ENCODE results near the gene ATP2A1.

The ATP2A1 gene

DNA sequence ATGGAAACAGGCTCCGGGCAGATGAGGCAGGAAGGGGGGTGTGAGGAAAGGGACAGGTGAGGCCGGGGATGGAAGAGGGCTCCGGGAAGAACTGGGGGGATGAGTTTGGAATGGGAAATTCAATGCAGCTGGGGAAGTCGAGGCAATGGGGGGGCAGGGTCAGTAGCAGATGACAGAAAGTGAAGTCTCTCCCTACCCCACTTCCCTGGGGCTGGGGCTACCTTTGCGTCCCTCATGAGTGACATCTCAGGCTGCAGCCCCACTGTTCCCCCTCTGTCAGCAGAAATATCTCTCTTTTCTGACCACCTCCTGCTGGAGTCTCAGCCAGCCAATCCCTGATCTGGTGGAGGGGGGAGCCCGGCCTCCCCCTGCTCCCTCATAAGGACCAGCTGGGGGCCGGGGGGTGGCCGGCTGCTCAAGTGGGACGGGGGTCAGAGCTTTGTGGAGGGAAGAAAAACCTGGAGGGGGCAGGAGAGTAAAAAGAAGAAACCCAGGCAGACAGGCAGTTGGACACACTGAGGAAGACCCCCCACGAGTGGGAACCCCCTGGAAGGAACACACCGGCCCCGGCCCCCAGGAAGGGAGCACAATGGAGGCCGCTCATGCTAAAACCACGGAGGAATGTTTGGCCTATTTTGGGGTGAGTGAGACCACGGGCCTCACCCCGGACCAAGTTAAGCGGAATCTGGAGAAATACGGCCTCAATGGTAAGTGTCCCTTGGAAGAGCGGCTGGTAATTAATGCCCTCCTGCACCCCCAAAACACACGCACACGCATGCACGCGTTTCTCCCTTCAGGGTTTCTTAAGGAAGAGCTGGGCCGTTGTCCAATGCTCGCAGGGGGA is at the start of gene ATP2A1:
Gene ATP2A1, plus strand, starts transcription at position 406 of the 844 bp plus-strand sequence. Its CDS starts 184 bp downstream, at position 590.
- DNase-seq: no peak

GRCh38 chr16:28829747-28830146 is 48.5 kb upstream of the ATP2A1 start:
- DNase-seq: no peak

GRCh38 chr16:28830531-28830930 is 47.8 kb upstream of the ATP2A1 start:
- DNase-seq: no peak

- no peak for DNase-seq
Observed at GRCh38 chr16:28834349-28834748, 43.9 kb upstream of the ATP2A1 start.

DNA sequence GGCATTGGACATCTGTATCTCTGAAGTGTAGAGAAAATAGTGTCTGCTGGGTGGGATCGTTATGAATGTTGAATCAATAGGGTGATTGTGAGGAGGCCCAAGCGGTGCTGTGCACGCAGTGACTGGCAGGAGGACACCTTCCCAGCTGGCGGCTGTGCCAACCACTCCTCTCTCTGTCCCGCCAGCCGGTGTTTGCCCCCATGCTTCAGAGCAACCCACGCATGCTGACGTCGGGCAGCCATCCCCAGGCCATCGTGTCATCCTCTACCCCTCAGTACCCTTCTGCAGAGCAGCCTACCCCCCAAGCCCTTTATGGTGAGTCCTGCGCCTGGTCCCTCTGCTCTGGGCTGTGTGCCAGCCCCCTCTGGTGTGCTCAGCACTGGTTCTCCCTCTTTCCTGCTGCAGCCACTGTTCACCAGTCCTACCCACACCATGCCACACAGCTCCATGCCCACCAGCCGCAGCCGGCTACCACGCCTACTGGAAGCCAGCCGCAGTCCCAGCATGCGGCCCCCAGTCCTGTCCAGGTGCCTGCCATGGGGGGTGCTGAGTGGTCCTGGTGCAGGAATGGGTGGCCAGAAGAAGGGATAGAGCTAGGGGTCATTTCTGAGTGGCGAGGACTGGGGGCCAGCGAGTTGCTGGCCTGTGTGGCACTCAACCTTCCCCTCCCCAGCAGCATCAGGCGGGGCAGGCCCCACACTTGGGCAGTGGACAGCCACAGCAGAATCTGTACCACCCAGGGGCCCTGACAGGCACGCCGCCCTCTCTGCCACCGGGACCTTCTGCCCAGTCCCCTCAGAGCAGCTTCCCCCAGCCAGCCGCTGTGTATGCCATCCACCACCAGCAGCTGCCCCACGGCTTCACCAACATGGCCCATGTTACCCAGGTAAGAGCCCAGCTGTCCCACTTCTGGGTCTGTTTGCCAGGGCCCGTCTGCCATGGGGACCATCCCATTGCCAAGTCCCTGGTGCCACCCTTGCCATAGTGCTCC is 43.1 kb upstream of the ATP2A1 start:
- DNase-seq: no peak

- no peak for DNase-seq
Observed at GRCh38 chr16:28835864-28836760, 42.2 kb upstream of the ATP2A1 start.

DNA sequence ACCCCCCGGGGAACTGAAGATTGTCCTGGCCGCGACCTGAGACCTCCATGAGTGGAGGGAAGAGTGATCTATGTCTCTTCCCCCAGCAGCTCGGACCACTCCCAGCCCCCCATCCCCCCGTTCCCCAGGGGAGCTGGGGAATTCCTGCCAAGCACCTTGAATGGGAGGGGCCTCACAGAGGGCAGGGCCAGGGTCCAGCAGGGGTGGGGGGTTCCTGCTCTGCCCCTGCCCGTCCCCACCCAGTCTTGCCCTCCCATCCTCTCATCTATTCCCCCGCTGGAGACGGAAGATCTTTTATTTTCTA is 41.6 kb upstream of the ATP2A1 start:
- DNase-seq: no peak

GRCh38 chr16:28837672-28838557 is 40.4 kb upstream of the ATP2A1 start:
- no peak for DNase-seq

DNA sequence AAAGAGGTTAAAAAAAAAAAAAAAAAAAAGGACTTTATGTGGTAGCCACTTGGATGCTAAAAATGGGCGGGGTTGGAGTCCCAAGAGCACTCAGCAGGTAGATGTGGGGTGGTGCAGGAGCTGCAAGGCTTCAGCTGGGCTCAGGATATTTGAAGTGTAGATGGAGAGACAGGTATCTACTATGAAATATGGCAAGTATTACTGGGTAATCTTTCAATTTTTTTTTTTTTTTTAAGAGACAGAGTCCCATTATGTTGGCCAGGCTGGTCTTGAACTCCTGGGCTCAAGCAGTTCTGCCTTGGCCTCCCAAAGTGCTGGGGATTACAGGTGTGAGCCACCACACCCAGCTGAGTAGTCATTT is 39.8 kb upstream of the ATP2A1 start:
- no peak for DNase-seq

DNA sequence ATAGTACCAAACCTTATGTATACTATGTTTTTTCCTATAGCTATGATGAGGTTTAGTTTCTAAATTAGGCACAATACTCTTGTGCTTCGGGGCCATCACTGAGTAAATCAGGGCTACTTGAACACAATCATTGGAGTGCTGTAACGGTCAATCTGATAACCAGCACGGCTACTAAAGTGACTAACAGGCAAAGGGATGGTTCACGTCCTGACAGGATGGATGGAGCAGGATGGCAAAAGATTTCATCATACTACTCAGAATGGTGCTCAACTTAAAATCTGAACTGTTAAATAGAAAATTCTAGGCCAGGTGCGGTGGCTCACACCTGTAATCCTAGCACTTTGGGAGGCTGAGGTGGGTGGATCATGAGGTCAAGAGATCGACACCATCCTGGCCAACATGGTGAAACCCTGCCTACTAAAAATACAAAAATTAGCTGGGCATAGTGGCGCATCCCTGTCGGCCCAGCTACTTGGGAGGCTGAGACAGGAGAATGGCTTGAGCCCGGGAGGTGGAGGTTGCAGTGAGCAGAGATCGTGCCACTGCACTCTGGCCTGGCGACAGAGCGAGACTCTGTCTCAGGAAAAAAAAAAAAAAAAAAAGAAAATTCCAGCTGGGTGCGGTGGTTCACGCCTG is 39.2 kb upstream of the ATP2A1 start:
- DNase-seq: no peak

DNA sequence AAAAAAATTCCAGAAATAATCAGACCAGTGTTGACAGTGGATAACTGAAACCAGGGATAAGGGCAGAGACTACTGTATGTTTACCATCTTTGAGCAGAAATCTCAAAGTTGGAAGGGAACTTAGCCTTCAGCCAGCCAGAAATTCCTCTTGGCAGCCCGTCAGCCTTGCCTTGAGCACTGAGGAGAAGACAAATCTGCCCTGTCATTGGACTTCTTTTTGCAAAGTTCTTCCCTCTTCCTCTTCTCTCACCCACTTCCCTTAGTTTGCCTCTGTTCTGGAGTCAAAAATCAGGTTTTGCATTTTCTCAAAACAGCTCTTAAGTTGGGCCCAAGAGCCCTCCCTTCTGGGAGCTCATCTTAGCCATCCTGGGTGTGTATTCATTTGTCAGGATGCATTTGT is 38.4 kb upstream of the ATP2A1 start:
- no peak for DNase-seq

DNA sequence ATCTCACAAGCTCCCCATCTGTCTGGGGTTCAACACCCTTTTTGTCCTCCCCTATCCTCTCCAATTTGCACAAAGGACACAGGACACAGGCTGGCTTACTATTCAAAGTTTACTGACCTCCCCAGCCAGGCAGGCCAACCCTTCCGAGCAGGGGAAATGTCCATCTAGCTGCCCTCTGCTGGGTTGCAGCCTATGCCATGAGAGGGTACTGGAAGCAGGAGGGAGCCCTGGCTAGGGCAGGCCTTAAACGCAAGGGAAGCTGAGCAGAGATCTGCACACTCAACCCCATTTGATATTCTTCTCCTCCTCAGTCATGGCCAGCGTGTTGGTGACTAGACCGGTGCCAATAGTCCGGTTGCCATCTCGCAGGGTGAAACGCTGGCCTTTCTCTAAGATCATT is 35.6 kb upstream of the ATP2A1 start:
- DNase-seq: no peak

GRCh38 chr16:28843766-28844165 is 34.5 kb upstream of the ATP2A1 start:
- no peak for DNase-seq

DNA sequence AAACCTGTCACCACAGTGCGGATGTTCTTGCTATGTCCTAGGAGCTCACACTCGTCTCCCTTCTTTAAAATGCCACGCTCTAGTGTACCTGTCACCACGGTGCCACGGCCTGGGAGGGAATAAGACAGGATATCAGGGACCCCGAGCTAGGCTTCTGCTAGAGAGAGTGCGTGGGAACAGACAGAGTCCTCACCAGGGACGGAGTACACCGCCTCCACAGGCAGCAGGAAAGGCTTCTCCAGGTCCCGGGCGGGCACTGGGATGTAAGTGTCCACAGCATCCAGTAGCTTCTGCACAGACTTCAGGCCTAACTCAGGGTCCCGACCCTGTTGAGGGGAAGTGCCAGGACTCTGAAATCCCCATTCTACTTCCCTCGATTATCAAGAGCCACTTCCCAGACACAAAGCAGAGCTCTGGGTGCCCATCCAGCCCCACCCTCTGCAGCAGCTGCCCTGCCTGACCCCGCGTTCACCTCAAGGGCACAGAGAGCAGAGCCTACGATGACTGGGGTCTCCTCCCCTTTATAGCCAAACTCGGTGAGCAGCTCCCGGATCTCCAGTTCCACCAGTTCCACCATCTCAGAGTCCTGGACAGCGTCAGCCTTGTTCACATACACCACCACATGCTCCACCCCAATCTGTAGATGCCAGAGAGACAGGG is 33.9 kb upstream of the ATP2A1 start:
- DNase-seq: no peak

- DNase-seq: no peak
Observed at GRCh38 chr16:28845293-28845692, 33.0 kb upstream of the ATP2A1 start.

- DNase-seq: no peak
Observed at GRCh38 chr16:28845761-28846079, 32.6 kb upstream of the ATP2A1 start.

- peak; percentile 96 for DNase-seq
Observed at GRCh38 chr16:28846080-28846932, 32.0 kb upstream of the ATP2A1 start, which contains the start of gene TUFM. TSS of gene TUFM (minus strand) at chr16:28846348. CDS start at chr16:28846269, 79 bp downstream.

DNA sequence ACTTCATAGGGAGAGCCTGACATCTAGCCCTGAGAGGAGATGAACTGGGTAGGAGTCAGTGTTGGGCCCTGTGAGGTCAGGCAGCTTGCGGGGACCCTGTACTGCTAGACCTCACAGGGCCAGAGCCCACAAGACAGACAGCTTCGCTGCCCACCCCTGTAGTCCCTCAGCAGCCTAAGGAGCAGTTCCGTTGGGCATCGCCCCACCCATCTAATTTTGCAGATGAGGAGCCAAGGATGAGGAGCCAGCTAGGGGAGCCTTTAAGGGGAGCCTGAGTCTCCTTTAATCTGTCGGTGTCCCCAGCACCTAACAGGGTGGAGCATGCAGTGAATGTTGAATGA is 31.4 kb upstream of the ATP2A1 start:
- no peak for DNase-seq

- DNase-seq: no peak
Observed at GRCh38 chr16:28858421-28858820, 19.9 kb upstream of the ATP2A1 start.

- no peak for DNase-seq
Observed at GRCh38 chr16:28859326-28859725, 19.0 kb upstream of the ATP2A1 start.

All from NCI-H774 (cell line).